Prostate gland (tissue), 2 donors: Measurements from ENCODE around the gene RARA. TPM values are rescaled to one million over a fixed set of nuclear protein-coding genes. Genes with fewer than 3 reads are reported as not detected.

Experiments
- DNase-seq: peaks from one replicate; pipeline ENCODE4 v3.0.0-alpha.2; 2019; ENCODE audit warnings: low spot score
- H3K27ac ChIP-seq, 2 donors: fragments of 200-600 bp; sonication (generic); 2 replicates each; pipeline ENCODE4 v1.5.1; 2017 to 2019
- H3K27me3 ChIP-seq: fragments of 200-600 bp; sonication (generic); replicated peaks from 2 replicates; pipeline ENCODE4 v1.5.1; 2019; ENCODE audit not compliant: insufficient read depth
- H3K36me3 ChIP-seq, 2 donors: fragments of 200-600 bp; sonication (generic); 1 replicate in 1 of 2; 2 replicates in 1 of 2; pipeline versions ENCODE4 v1.5.1 to v1.8.1; 2017 to 2019
- H3K4me1 ChIP-seq: fragments of 200-600 bp; sonication (generic); replicated peaks from 2 replicates; pipeline ENCODE4 v1.5.1; 2019
- H3K4me3 ChIP-seq, 2 donors: fragments of 200-600 bp; sonication (generic); 2 replicates each; pipeline ENCODE4 v1.5.1; 2017 to 2019
- H3K9me3 ChIP-seq: fragments of 200-600 bp; sonication (generic); 2 replicates; pipeline ENCODE4 v1.5.1; 2017
- CTCF ChIP-seq, 4 experiments: fragments of 200-600 bp in 2 of 4; fragments of 450-650 bp in 2 of 4; sonication (generic) in 2 of 4; IDR thresholded peaks; 1 replicate in 3 of 4; 2 replicates in 1 of 4; pipeline ENCODE4 v1.5.1; 2016 to 2019; ENCODE audit warnings: antibody characterized with exemption in 4 of 4, mild to moderate bottlenecking in 2 of 4, moderate library complexity in 2 of 4
- POLR2A ChIP-seq: fragments of 450-650 bp; IDR thresholded peaks from one replicate; pipeline ENCODE4 v1.6.1; 2016; ENCODE audit warnings: antibody characterized with exemption, mild to moderate bottlenecking
- POLR2AphosphoS5 ChIP-seq: sonication (generic); formaldehyde crosslinking; IDR thresholded peaks from one replicate; pipeline ENCODE4 v1.6.1; 2017; ENCODE audit warnings: antibody characterized with exemption
- WGBS: methylation state at CpG from one replicate; pipeline ENCODE4 v1.1.5; 2018; 5-methylcytosine and 5-hydroxymethylcytosine counted together
- intact Hi-C: fragments of 100-400 bp; cut with DNase I; formaldehyde crosslinking; loops from one replicate; pipeline ENCODE4 v1.14.2; 2022
- total RNA-seq, 2 donors: library from RNA; depleted of rRNA; stranded (reverse); fragments of >200 nt; gene quantifications; one replicate each; pipeline ENCODE4 v1.1.0, GENCODE V29; 2016

The RARA gene
- total RNA-seq, 2 donors from 2014 or later, result 24.4 to 70.6 TPM

- Histone ChIP-seq H3K9me3 (no peaks in the 10 kb centered on the region), H3K27ac (peak overlapping the region; percentile 96 to 98), H3K36me3 (no peaks in the 10 kb centered on the region), H3K4me1 (peaks cover 33% of the 10 kb centered on the region), H3K27me3 (no peaks in the 10 kb centered on the region), H3K4me3 (peak overlapping the region; percentile 77 to 93)
- TF ChIP-seq POLR2A, result no peak
- no peak for TF ChIP-seq CTCF (IDR thresholded peaks at IDR 0.05)
- no peak for TF ChIP-seq POLR2AphosphoS5
- intact Hi-C loops, result loop anchor here (5.0 kb wide), 1 partner anchor 221 kb away; the partner anchor contains the start of gene MSL1
- no peak for DNase-seq
- WGBS, result 16% methylated on average over 15 of the region's 15 CpGs
Observed at GRCh38 chr17:40343219-40344119, 34.5 kb downstream of the RARA start.

GRCh38 chr17:40344421-40345160 is 35.6 kb downstream of the RARA start:
- Histone ChIP-seq H3K4me1 (peaks cover 44% of the 10 kb centered on the region), H3K36me3 (no peaks in the 10 kb centered on the region), H3K9me3 (no peaks in the 10 kb centered on the region), H3K27me3 (no peaks in the 10 kb centered on the region), H3K27ac (peak overlapping the region; percentile 96 to 98), H3K4me3 (peak overlapping the region; percentile 36 to 93)
- no peak for DNase-seq
- intact Hi-C loops, result loop anchor here (5.0 kb wide), 2 partner anchors 32 to 222 kb away; partner anchors contain the start of gene MSL1
- TF ChIP-seq POLR2A (no peak), POLR2AphosphoS5 (no peak), CTCF (IDR thresholded peaks at IDR 0.05) (no peak)
- 26% methylated on average over 7 of the region's 7 CpGs for WGBS

- TF ChIP-seq CTCF (IDR thresholded peaks at IDR 0.05) (peak in 1 of 4 experiments; percentile 2), POLR2A (peak; percentile 79), POLR2AphosphoS5 (peak; percentile 62)
- peak; percentile 64 for DNase-seq
- peak overlapping the region; percentile 36 to 93 for H3K4me3 ChIP-seq
- H3K9me3 ChIP-seq, result no peaks in the 10 kb centered on the region
- H3K36me3 ChIP-seq, result no peaks in the 10 kb centered on the region
- intact Hi-C loops, result loop anchor here (5.0 kb wide), 1 partner anchor 33 kb away; no protein-coding TSS in a partner anchor
- H3K27ac ChIP-seq, result peak overlapping the region; percentile 96 to 98
- peaks cover 49% of the 10 kb centered on the region for H3K4me1 ChIP-seq
- H3K27me3 ChIP-seq, result no peaks in the 10 kb centered on the region
- 2% methylated on average over 26 of the region's 45 CpGs for WGBS
Observed at GRCh38 chr17:40345161-40345993, 36.4 kb downstream of the RARA start.

GRCh38 chr17:40345994-40346764 is 37.2 kb downstream of the RARA start:
- peaks cover 43% of the 10 kb centered on the region for H3K4me1 ChIP-seq
- 35% methylated on average over 11 of the region's 11 CpGs for whole genome bisulfite sequencing
- no peaks in the 10 kb centered on the region for H3K36me3 ChIP-seq
- intact Hi-C loops, result loop anchor here (5.0 kb wide), 1 partner anchor 34 kb away; no protein-coding TSS in a partner anchor
- peak overlapping the region; percentile 96 to 98 for H3K27ac ChIP-seq
- H3K9me3 ChIP-seq, result no peaks in the 10 kb centered on the region
- H3K27me3 ChIP-seq, result no peaks in the 10 kb centered on the region
- H3K4me3 ChIP-seq, result peak overlapping the region; percentile 36 to 93
- TF ChIP-seq POLR2AphosphoS5 (no peak), CTCF (IDR thresholded peaks at IDR 0.05) (no peak), POLR2A (no peak)
- no peak for DNase-seq
